Osteocyte (in vitro differentiated cells): ENCODE measurements around the gene GRID1. TPM values are rescaled to one million over a fixed set of nuclear protein-coding genes. Genes with fewer than 3 reads are reported as not detected.
A peak's percentile ranks its signal among the peaks of the same experiment; 100 is the strongest.

Experiments
- DNase-seq: peaks from one replicate; pipeline ENCODE4 v3.0.0; 2021; ENCODE audit warnings: mixed read lengths; ENCODE audit not compliant: unreplicated experiment; ENCODE audit errors: extremely low spot score
- H3K27ac Mint-ChIP-seq: one replicate; pipeline ENCODE4 v1.8.0; 2021; ENCODE audit warnings: mild to moderate bottlenecking, mixed read lengths; ENCODE audit not compliant: unreplicated experiment
- H3K27me3 Mint-ChIP-seq: one replicate; pipeline ENCODE4 v1.8.0; 2021; ENCODE audit warnings: mixed read lengths; ENCODE audit not compliant: unreplicated experiment
- H3K36me3 Mint-ChIP-seq: one replicate; pipeline ENCODE4 v1.8.0; 2021; ENCODE audit warnings: mixed read lengths; ENCODE audit not compliant: unreplicated experiment
- H3K4me1 Mint-ChIP-seq: one replicate; pipeline ENCODE4 v1.8.0; 2021; ENCODE audit warnings: mixed read lengths; ENCODE audit not compliant: unreplicated experiment
- H3K4me3 Mint-ChIP-seq: one replicate; pipeline ENCODE4 v1.8.0; 2021; ENCODE audit warnings: mild to moderate bottlenecking, moderate library complexity, mixed read lengths; ENCODE audit not compliant: unreplicated experiment
- H3K9me3 Mint-ChIP-seq: one replicate; pipeline ENCODE4 v1.8.0; 2021; ENCODE audit warnings: mixed read lengths; ENCODE audit not compliant: unreplicated experiment
- CTCF ChIP-seq: fragments of 200-600 bp; sonication (generic); IDR thresholded peaks from 2 replicates; pipeline ENCODE4 v1.5.0; 2021; ENCODE audit warnings: antibody characterized with exemption, mild to moderate bottlenecking, moderate library complexity
- total RNA-seq: library from RNA; stranded (reverse); gene quantifications from 2 replicates; pipeline ENCODE4 v1.2.1, GENCODE V29; 2021

The GRID1 gene
- total RNA-seq, 1 donor from 2014 or later = 0.11 TPM

DNA sequence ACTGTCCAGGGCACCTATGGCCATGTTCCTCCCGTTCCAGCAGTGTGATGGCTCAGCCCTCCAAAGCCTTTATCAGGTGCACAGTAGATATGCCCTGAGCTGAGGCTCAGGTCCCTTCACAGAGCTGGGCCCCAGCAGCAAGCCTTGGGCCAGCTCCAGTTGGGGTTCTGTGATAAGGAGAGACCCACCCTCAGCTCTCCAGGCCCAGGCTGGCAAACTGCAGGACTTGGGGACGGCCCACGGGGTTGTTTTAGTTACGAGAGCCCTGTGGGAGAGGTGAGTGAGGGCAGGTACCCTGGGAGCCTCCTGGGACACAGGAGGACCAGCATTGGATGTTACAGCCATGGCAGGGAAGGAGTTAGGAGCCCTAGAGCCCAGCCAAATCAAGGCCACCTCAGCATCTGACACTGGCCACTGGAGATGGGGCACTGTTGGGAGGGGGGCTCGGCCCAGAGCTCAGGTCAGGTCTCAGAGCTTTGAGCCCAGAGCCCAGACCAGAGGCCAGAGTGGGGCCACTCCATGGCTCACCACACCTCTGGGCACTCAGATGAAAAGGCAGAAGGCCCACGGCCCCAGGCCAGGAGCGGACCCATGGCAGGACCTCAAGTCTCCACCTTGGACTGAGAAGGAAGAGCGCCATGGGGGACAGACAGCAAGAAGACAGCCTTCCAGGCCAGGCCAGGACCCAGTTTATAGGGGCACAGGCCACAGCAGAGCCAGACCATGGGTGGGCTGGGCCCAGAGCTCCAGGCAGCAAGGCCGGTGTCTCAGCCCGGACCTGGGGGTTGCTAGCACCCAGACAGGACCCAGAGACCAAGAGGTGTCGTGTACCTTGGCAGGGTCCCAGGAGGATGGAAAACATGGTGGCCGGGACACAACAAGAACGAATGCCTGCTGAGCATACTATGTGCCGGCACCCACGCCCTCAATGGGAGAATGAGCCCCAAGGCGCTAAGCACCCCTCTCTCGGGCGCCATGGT lies 12.8 kb downstream of the GRID1 start:
- H3K9me3 Mint-ChIP-seq = no peaks in the 10 kb centered on the region
- no peak overlapping the region for H3K27ac Mint-ChIP-seq
- no peaks in the 10 kb centered on the region for H3K36me3 Mint-ChIP-seq
- TF ChIP-seq CTCF = no peak
- no peaks in the 10 kb centered on the region for H3K4me1 Mint-ChIP-seq
- no peak overlapping the region for H3K4me3 Mint-ChIP-seq
- H3K27me3 Mint-ChIP-seq = peaks cover 24% of the 10 kb centered on the region
- no peak for DNase-seq

GRCh38 chr10:86350897-86351296 lies 15.7 kb downstream of the GRID1 start:
- no peak for TF ChIP-seq CTCF
- H3K4me3 Mint-ChIP-seq = no peak overlapping the region
- no peak for DNase-seq
- H3K36me3 Mint-ChIP-seq = no peaks in the 10 kb centered on the region
- peaks cover 17% of the 10 kb centered on the region for H3K27me3 Mint-ChIP-seq
- no peak overlapping the region for H3K27ac Mint-ChIP-seq
- peaks cover 7% of the 10 kb centered on the region for H3K4me1 Mint-ChIP-seq
- H3K9me3 Mint-ChIP-seq = no peaks in the 10 kb centered on the region

DNA sequence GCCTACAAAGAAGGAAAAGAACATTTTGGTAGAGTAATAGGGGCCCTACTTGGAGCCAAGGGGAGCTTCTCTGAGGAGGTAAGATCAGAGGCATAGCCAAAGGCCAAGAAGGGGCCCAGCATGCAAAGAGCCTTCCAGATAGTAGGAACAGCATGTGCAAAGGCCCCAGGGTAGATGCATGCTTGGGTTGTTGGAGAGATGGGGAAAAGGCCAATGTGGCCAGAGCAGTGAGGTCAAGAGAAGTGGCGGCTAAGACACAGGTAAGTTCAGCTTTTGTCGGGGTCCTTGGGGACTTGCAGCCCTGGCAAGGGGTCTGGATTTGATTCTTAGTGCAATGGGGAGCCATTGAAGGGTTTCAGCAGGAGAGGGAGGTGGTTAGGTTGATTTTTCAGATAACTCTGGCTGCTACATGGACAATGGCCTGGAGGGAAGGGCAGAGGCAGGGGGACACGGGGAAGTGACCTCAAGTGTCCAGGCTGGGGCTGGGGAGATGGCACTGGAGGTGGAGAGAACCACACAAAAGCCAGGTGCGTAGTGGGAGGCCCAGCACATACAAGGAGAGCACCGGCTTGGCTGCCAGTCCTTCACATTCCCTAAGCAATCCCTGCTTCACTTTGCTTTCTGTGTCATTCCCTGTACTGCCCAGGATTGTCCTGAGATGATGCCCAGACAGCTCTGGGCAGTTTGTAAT lies 16.5 kb downstream of the GRID1 start:
- Mint-ChIP-seq H3K4me1 (peaks cover 10% of the 10 kb centered on the region), H3K9me3 (no peaks in the 10 kb centered on the region), H3K27ac (no peak overlapping the region), H3K36me3 (no peaks in the 10 kb centered on the region), H3K4me3 (no peak overlapping the region), H3K27me3 (peaks cover 17% of the 10 kb centered on the region)
- TF ChIP-seq CTCF = no peak
- no peak for DNase-seq

DNA sequence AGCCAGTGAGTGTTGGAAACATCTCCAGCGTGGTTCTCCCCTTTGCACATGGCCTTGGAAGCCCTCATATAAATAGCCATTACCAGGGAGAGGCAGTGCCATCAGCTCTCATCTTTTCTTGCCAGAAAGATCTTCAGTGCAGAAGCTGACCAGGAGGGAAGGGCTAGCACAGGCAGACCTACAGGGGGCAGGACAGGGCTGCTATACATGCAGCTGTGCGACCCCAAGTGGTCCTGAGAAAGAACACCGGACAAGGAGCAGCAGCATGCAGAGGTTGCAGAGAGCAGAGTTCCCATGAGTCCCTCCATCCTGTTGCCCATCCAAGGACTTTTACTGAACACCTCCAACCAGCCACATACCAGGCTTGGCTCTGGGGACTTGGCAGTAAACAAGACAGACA lies 17.1 kb downstream of the GRID1 start:
- no peaks in the 10 kb centered on the region for H3K36me3 Mint-ChIP-seq
- H3K9me3 Mint-ChIP-seq = no peaks in the 10 kb centered on the region
- peaks cover 17% of the 10 kb centered on the region for H3K27me3 Mint-ChIP-seq
- TF ChIP-seq CTCF = peak; percentile 38
- no peak overlapping the region for H3K27ac Mint-ChIP-seq
- no peak overlapping the region for H3K4me3 Mint-ChIP-seq
- DNase-seq = no peak
- peaks cover 10% of the 10 kb centered on the region for H3K4me1 Mint-ChIP-seq
